Measurements from ENCODE around the gene PTPRM.

The PTPRM gene

GRCh38 chr18:7855028-7855427 lies 287.9 kb downstream of the PTPRM start:
- no peak for DNase-seq (ENCODE audit: low read depth in 2 of 2)

- no peak for DNase-seq (ENCODE audit: low read depth in 2 of 2)
Observed at GRCh38 chr18:7855671-7856070, 288.6 kb downstream of the PTPRM start.

- DNase-seq (ENCODE audit: low read depth in 2 of 2) = no peak
Observed at GRCh38 chr18:7856116-7856515, 289.0 kb downstream of the PTPRM start.

- no peak for DNase-seq (ENCODE audit: low read depth in 2 of 2)
Observed at GRCh38 chr18:7856733-7857132, 289.6 kb downstream of the PTPRM start.

- DNase-seq (ENCODE audit: low read depth in 2 of 2) = no peak
Observed at GRCh38 chr18:7857562-7857961, 290.4 kb downstream of the PTPRM start.

GRCh38 chr18:7859122-7859521 lies 292.0 kb downstream of the PTPRM start:
- DNase-seq (ENCODE audit: low read depth in 2 of 2) = no peak

- DNase-seq (ENCODE audit: low read depth in 2 of 2) = no peak
Observed at GRCh38 chr18:7870266-7870665, 303.1 kb downstream of the PTPRM start.

GRCh38 chr18:7870855-7871254 lies 303.7 kb downstream of the PTPRM start:
- DNase-seq (ENCODE audit: low read depth in 2 of 2) = no peak

- no peak for DNase-seq (ENCODE audit: low read depth in 2 of 2)
Observed at GRCh38 chr18:7871560-7872456, 304.7 kb downstream of the PTPRM start.

GRCh38 chr18:7872569-7872968 lies 305.5 kb downstream of the PTPRM start:
- DNase-seq (ENCODE audit: low read depth in 2 of 2) = no peak

- no peak for DNase-seq (ENCODE audit: low read depth in 2 of 2)
Observed at GRCh38 chr18:7873316-7873715, 306.2 kb downstream of the PTPRM start.

GRCh38 chr18:7876354-7877104 lies 309.4 kb downstream of the PTPRM start:
- DNase-seq (ENCODE audit: low read depth in 2 of 2) = no peak

- DNase-seq (ENCODE audit: low read depth in 2 of 2) = no peak
Observed at GRCh38 chr18:7877609-7878008, 310.5 kb downstream of the PTPRM start.

GRCh38 chr18:7878265-7879211 lies 311.4 kb downstream of the PTPRM start:
- DNase-seq (ENCODE audit: low read depth in 2 of 2) = no peak

- DNase-seq (ENCODE audit: low read depth in 2 of 2) = no peak
Observed at GRCh38 chr18:7879717-7880116, 312.6 kb downstream of the PTPRM start.

- no peak for DNase-seq (ENCODE audit: low read depth in 2 of 2)
Observed at GRCh38 chr18:7885865-7886264, 318.7 kb downstream of the PTPRM start.

- no peak for DNase-seq (ENCODE audit: low read depth in 2 of 2)
Observed at GRCh38 chr18:7886436-7886835, 319.3 kb downstream of the PTPRM start.

GRCh38 chr18:7889515-7889914 lies 322.4 kb downstream of the PTPRM start:
- DNase-seq (ENCODE audit: low read depth in 2 of 2) = no peak

GRCh38 chr18:7890075-7890474 lies 323.0 kb downstream of the PTPRM start:
- DNase-seq (ENCODE audit: low read depth in 2 of 2) = no peak

- DNase-seq (ENCODE audit: low read depth in 2 of 2) = no peak
Observed at GRCh38 chr18:7892556-7892955, 325.4 kb downstream of the PTPRM start.

- DNase-seq (ENCODE audit: low read depth in 2 of 2) = no peak
Observed at GRCh38 chr18:7894592-7894991, 327.5 kb downstream of the PTPRM start.

GRCh38 chr18:7895346-7895745 lies 328.2 kb downstream of the PTPRM start:
- DNase-seq (ENCODE audit: low read depth in 2 of 2) = no peak
